ENCODE measurements around the gene GCNT2. TPM values are rescaled to one million over a fixed set of nuclear protein-coding genes. Genes with fewer than 3 reads are reported as not detected.
"Not testable (repeated sequence)": the region's sequence is repeated elsewhere in the genome, so short reads cannot be mapped to it uniquely, and the experiment has no call there.

GCNT2 gene
- total RNA-seq, 1 experiment from 2014 or later = 42.8 TPM

DNA sequence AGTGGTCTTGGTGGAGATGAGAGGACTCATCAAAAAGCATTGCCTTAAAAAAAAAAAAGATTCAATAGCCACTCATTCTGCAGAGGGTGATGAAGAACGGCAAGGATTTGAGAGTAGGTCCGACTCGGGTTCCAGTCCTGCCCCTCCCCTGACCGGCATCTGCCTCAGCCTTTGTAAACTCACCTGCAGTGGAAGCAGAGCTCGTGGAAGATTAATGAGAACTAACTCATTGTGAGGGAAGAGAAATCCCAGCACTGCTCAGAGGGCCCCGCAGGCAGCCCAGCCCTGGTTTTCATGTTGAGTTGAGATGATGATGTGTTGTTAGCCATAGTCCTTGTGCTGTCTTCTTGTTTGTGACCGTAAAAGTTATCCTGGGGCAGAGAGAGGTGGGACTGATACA, 59.4 kb downstream of the GCNT2 start:
- no TSS peak for BruUV-seq (replicated peaks)
- H3K9me3 ChIP-seq (ENCODE audit: control insufficient read depth, insufficient read depth, low read depth, low read length) = no peaks in the 10 kb centered on the region
- ChIA-PET CTCF (no interaction called here), POLR2A (no interaction called here)
- in situ Hi-C loops (cut with HindIII; ENCODE audit: low pct_unique_long_range_greater_than_20kb, low sequenced_read_pairs) (no loop called here), intact Hi-C loops (cut with micrococcal nuclease; ENCODE audit: unreplicated experiment) (no loop called here)
- TF ChIP-seq, protein P1, sequence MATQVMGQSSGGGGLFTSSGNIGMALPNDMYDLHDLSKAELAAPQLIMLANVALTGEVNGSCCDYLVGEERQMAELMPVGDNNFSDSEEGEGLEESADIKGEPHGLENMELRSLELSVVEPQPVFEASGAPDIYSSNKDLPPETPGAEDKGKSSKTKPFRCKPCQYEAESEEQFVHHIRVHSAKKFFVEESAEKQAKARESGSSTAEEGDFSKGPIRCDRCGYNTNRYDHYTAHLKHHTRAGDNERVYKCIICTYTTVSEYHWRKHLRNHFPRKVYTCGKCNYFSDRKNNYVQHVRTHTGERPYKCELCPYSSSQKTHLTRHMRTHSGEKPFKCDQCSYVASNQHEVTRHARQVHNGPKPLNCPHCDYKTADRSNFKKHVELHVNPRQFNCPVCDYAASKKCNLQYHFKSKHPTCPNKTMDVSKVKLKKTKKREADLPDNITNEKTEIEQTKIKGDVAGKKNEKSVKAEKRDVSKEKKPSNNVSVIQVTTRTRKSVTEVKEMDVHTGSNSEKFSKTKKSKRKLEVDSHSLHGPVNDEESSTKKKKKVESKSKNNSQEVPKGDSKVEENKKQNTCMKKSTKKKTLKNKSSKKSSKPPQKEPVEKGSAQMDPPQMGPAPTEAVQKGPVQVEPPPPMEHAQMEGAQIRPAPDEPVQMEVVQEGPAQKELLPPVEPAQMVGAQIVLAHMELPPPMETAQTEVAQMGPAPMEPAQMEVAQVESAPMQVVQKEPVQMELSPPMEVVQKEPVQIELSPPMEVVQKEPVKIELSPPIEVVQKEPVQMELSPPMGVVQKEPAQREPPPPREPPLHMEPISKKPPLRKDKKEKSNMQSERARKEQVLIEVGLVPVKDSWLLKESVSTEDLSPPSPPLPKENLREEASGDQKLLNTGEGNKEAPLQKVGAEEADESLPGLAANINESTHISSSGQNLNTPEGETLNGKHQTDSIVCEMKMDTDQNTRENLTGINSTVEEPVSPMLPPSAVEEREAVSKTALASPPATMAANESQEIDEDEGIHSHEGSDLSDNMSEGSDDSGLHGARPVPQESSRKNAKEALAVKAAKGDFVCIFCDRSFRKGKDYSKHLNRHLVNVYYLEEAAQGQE (IDR thresholded peaks at IDR 0.05; ENCODE audit: insufficient read depth in 1 of 2, low read depth in 2 of 2, low read length in 1 of 2) = no peak
- no peak for TF ChIP-seq SIN3A (IDR thresholded peaks at IDR 0.05; ENCODE audit: borderline replicate concordance, insufficient read depth, low read depth, low read length)
- TF ChIP-seq, protein P2, sequence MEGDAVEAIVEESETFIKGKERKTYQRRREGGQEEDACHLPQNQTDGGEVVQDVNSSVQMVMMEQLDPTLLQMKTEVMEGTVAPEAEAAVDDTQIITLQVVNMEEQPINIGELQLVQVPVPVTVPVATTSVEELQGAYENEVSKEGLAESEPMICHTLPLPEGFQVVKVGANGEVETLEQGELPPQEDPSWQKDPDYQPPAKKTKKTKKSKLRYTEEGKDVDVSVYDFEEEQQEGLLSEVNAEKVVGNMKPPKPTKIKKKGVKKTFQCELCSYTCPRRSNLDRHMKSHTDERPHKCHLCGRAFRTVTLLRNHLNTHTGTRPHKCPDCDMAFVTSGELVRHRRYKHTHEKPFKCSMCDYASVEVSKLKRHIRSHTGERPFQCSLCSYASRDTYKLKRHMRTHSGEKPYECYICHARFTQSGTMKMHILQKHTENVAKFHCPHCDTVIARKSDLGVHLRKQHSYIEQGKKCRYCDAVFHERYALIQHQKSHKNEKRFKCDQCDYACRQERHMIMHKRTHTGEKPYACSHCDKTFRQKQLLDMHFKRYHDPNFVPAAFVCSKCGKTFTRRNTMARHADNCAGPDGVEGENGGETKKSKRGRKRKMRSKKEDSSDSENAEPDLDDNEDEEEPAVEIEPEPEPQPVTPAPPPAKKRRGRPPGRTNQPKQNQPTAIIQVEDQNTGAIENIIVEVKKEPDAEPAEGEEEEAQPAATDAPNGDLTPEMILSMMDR (IDR thresholded peaks at IDR 0.05) = no peak
- TF ChIP-seq POLR2AphosphoS5 (IDR thresholded peaks at IDR 0.05; ENCODE audit: low read depth, low read length) = no peak
- no peak for TF ChIP-seq TCF7L2 (IDR thresholded peaks at IDR 0.05; ENCODE audit: low read depth, low read length)
- H3K36me3 ChIP-seq (ENCODE audit: control insufficient read depth, insufficient read depth, low read length) = peaks cover 2% of the 10 kb centered on the region; the same call in 1 of the 2 replicates
- H3K4me3 ChIP-seq (ENCODE audit: low read depth in 2 of 2, low read length in 2 of 2) = no peak overlapping the region
- no peak overlapping the region for H3K27ac ChIP-seq (ENCODE audit: low read length)
- peaks cover 10% of the 10 kb centered on the region for H3K4me1 ChIP-seq (ENCODE audit: control insufficient read depth, insufficient read depth, low read length)
- 0 out of 2 replicates have a peak, but pooled peaks have one; percentile 27 for ATAC-seq
- H3K27me3 ChIP-seq (ENCODE audit: control insufficient read depth, insufficient read depth, low read length) = no peaks in the 10 kb centered on the region
- DNase-seq (ENCODE audit: low read depth, low spot score) = no peak

DNA sequence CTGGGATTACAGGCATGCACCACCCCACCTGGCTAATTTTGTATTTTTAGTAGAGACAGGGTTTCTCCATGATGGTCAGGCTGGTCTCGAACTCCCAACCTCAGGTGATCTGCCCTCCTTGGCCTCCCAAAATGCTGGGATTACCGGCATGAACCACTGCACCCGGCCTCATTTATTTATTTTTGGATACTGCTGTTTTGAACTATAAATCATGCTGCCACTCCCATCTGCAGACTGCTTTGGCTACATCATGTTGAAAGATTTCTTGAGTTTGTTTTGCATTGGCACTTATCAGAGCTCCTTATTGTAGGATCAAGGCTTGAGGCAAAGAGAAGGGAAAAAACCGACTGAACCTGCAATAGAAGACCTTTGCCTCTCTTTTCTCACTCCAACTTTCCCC, 60.3 kb downstream of the GCNT2 start:
- H3K27ac ChIP-seq (ENCODE audit: low read length); DNase-seq (ENCODE audit: low read depth, low spot score); in situ Hi-C loops (cut with HindIII; ENCODE audit: low pct_unique_long_range_greater_than_20kb, low sequenced_read_pairs); H3K36me3 ChIP-seq (ENCODE audit: control insufficient read depth, insufficient read depth, low read length); H3K9me3 ChIP-seq (ENCODE audit: control insufficient read depth, insufficient read depth, low read depth, low read length); BruUV-seq (replicated peaks); H3K4me3 ChIP-seq (ENCODE audit: low read depth in 2 of 2, low read length in 2 of 2); H3K27me3 ChIP-seq (ENCODE audit: control insufficient read depth, insufficient read depth, low read length); POLR2A ChIA-PET; ATAC-seq; intact Hi-C loops (cut with micrococcal nuclease; ENCODE audit: unreplicated experiment): not testable (repeated sequence)
- CTCF ChIA-PET = interaction anchor here (0.6 kb wide), 1 partner anchor 380 kb away, joined by 3 read pairs; no protein-coding TSS in a partner anchor
- H3K4me1 ChIP-seq (ENCODE audit: control insufficient read depth, insufficient read depth, low read length) = peaks cover 10% of the 10 kb centered on the region

DNA sequence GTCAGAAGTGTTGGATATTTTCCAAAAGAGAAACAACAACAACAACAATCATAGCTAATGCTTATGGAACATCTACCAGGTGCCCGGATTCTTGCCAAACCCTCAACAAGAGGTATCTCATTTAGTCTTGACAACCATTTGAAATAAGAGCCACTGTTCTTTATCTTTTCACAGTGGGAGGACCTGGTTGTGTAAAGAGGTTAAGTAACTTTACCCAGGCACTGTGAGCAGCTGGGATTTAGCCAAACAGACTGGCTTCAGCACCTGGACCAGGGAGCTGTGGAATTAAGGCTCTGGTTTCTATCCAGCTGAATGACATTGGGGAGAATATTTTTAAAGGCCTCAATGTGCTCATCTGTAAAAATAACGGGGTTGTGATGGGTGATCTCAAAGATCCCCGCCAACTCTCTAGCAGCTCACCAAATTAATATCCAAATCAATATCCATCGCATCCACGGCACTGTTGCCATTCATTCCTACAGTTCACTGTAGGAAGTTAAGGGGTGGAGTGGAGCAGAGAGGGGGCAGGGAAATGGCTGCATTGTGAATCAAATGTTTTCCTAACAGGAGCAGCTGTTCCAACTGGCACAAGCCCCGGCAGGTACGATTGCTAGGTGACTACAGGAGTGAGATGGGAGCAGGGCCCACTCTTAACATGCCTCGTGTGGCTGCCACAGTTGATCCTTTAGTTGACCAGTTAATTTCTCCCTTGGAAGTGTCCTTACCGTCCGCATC, 61.8 kb downstream of the GCNT2 start:
- H3K4me1 ChIP-seq (ENCODE audit: control insufficient read depth, insufficient read depth, low read length) = peaks cover 10% of the 10 kb centered on the region
- CTCF ChIA-PET = no interaction called here
- DNase-seq (ENCODE audit: low read depth, low spot score) (no peak), ATAC-seq (no peak)
- no peak overlapping the region for H3K4me3 ChIP-seq (ENCODE audit: low read depth in 2 of 2, low read length in 2 of 2)
- no peaks in the 10 kb centered on the region for H3K27me3 ChIP-seq (ENCODE audit: control insufficient read depth, insufficient read depth, low read length)
- H3K27ac ChIP-seq (ENCODE audit: low read length) = no peak overlapping the region
- no peaks in the 10 kb centered on the region for H3K9me3 ChIP-seq (ENCODE audit: control insufficient read depth, insufficient read depth, low read depth, low read length)
- intact Hi-C loops (cut with micrococcal nuclease; ENCODE audit: unreplicated experiment) = no loop called here
- H3K36me3 ChIP-seq (ENCODE audit: control insufficient read depth, insufficient read depth, low read length) = peaks cover 2% of the 10 kb centered on the region; the same call in 1 of the 2 replicates
- in situ Hi-C loops (cut with HindIII; ENCODE audit: low pct_unique_long_range_greater_than_20kb, low sequenced_read_pairs) = no loop called here
- TF ChIP-seq SIN3A (IDR thresholded peaks at IDR 0.05; ENCODE audit: borderline replicate concordance, insufficient read depth, low read depth, low read length) = no peak
- POLR2A ChIA-PET = no interaction called here
- BruUV-seq (replicated peaks) = no TSS peak

Measured in Panc1 (cell line).